Karpas-422 (cell line): ENCODE results near the gene FADS1. TPM values are rescaled to one million over a fixed set of nuclear protein-coding genes. Genes with fewer than 3 reads are reported as not detected.

ENCODE experiments used
- DNase-seq: peaks from one replicate; pipeline ENCODE4 v3.0.0-alpha.2; 2015
- H2AFZ ChIP-seq: fragments of 200-600 bp; sonication (generic); 2 replicates; pipeline ENCODE4 v1.6.1; 2014; ENCODE audit warnings: antibody characterized with exemption, low read length, mixed read lengths
- H3K27ac ChIP-seq: fragments of 200-600 bp; sonication (generic); 2 replicates; pipeline ENCODE4 v1.5.1; 2014; ENCODE audit warnings: mild to moderate bottlenecking, low read length, moderate library complexity
- H3K27me3 ChIP-seq: fragments of 200-600 bp; sonication (generic); 2 replicates; pipeline ENCODE4 v1.6.1; 2014; ENCODE audit warnings: low read length, mixed read lengths
- H3K36me3 ChIP-seq: fragments of 200-600 bp; sonication (generic); 2 replicates; pipeline ENCODE4 v1.6.1; 2014; ENCODE audit warnings: low read length, mixed read lengths; ENCODE audit not compliant: insufficient read depth
- H3K4me1 ChIP-seq: fragments of 200-600 bp; sonication (generic); 2 replicates; pipeline ENCODE4 v1.6.1; 2014; ENCODE audit warnings: mild to moderate bottlenecking, low read length, mixed read lengths
- H3K4me2 ChIP-seq: fragments of 200-600 bp; sonication (generic); 2 replicates; pipeline ENCODE4 v1.6.1; 2014; ENCODE audit warnings: low read length, low read depth, mild to moderate bottlenecking; ENCODE audit not compliant: poor library complexity, severe bottlenecking
- H3K4me3 ChIP-seq: fragments of 200-600 bp; sonication (generic); 2 replicates; pipeline ENCODE4 v1.5.1; 2014; ENCODE audit warnings: mild to moderate bottlenecking, antibody characterized with exemption, low read length, mixed read lengths
- H3K79me2 ChIP-seq: fragments of 200-600 bp; sonication (generic); 2 replicates; pipeline ENCODE4 v1.6.1; 2014; ENCODE audit warnings: mild to moderate bottlenecking, low read length, mixed read lengths
- H3K9ac ChIP-seq: fragments of 200-600 bp; sonication (generic); 2 replicates; pipeline ENCODE4 v1.6.0; 2014; ENCODE audit warnings: low read length
- H3K9me2 ChIP-seq: fragments of 200-600 bp; sonication (generic), shearing (Covaris generic); replicated peaks from 2 replicates; pipeline ENCODE4 v1.6.0; 2014; ENCODE audit warnings: mild to moderate bottlenecking, low read length, moderate library complexity; ENCODE audit not compliant: insufficient read depth
- H3K9me3 ChIP-seq: fragments of 300-700, 200-600 bp; sonication (generic); 2 replicates; pipeline ENCODE4 v1.6.1; 2014; ENCODE audit warnings: low read length, mixed read lengths
- H4K20me1 ChIP-seq: fragments of 200-600 bp; sonication (generic); 2 replicates; pipeline ENCODE4 v1.6.1; 2014; ENCODE audit warnings: mild to moderate bottlenecking, antibody characterized with exemption, low read length, low read depth; ENCODE audit not compliant: insufficient read depth
- total RNA-seq: library from RNA; depleted of rRNA; stranded (reverse); fragments of >200 nt; shearing (Covaris generic); gene quantifications from 2 replicates; pipeline ENCODE4 v1.2.3, GENCODE V29; 2014; ENCODE audit warnings: low replicate concordance

Gene FADS1
- total RNA-seq, 1 experiment from 2014 or later = 80.3 TPM

- H3K36me3 ChIP-seq = peaks cover 18% of the 10 kb centered on the region; the same call in 1 of the 2 replicates
- H3K9me2 ChIP-seq = no peaks in the 10 kb centered on the region
- no peak overlapping the region for H2AFZ ChIP-seq
- no peaks in the 10 kb centered on the region for H3K27me3 ChIP-seq
- H3K9ac ChIP-seq = no peak overlapping the region
- H3K79me2 ChIP-seq = peaks cover 25% of the 10 kb centered on the region
- peaks cover 7% of the 10 kb centered on the region for H3K4me1 ChIP-seq
- H3K4me3 ChIP-seq = no peak overlapping the region
- H3K4me2 ChIP-seq = no peak overlapping the region
- H3K9me3 ChIP-seq = no peaks in the 10 kb centered on the region
- 0 out of 2 replicates have a peak, but pooled peaks cover 4% of the 10 kb centered on the region for H4K20me1 ChIP-seq
- DNase-seq = no peak
- 0 out of 2 replicates have a peak overlapping the region, but pooled peaks have one; percentile 15 for H3K27ac ChIP-seq
Measured at GRCh38 chr11:61800331-61801281, 16.2 kb downstream of the FADS1 start.

GRCh38 chr11:61799665-61800284, 17.0 kb downstream of the FADS1 start:
- DNase-seq = no peak
- H3K36me3 ChIP-seq = peaks cover 25% of the 10 kb centered on the region
- H3K4me2 ChIP-seq = no peak overlapping the region
- no peaks in the 10 kb centered on the region for H3K9me3 ChIP-seq
- 0 out of 2 replicates have a peak, but pooled peaks cover 7% of the 10 kb centered on the region for H4K20me1 ChIP-seq
- no peak overlapping the region for H3K9ac ChIP-seq
- H3K9me2 ChIP-seq = no peaks in the 10 kb centered on the region
- H3K27ac ChIP-seq = no peak overlapping the region
- H3K4me3 ChIP-seq = no peak overlapping the region
- peaks cover 33% of the 10 kb centered on the region for H3K79me2 ChIP-seq
- H3K4me1 ChIP-seq = peaks cover 11% of the 10 kb centered on the region
- no peak overlapping the region for H2AFZ ChIP-seq
- no peaks in the 10 kb centered on the region for H3K27me3 ChIP-seq

- no peak overlapping the region for H2AFZ ChIP-seq
- H3K36me3 ChIP-seq = peaks cover 29% of the 10 kb centered on the region
- H3K9ac ChIP-seq = no peak overlapping the region
- no peak overlapping the region for H3K4me3 ChIP-seq
- peaks cover 54% of the 10 kb centered on the region for H3K79me2 ChIP-seq
- no peak overlapping the region for H3K4me2 ChIP-seq
- peak; percentile 88 for DNase-seq
- H3K27me3 ChIP-seq = no peaks in the 10 kb centered on the region
- H4K20me1 ChIP-seq = peaks cover 7% of the 10 kb centered on the region; the same call in 1 of the 2 replicates
- H3K9me3 ChIP-seq = no peaks in the 10 kb centered on the region
- peaks cover 23% of the 10 kb centered on the region for H3K4me1 ChIP-seq
- H3K27ac ChIP-seq = no peak overlapping the region
- no peaks in the 10 kb centered on the region for H3K9me2 ChIP-seq
Measured at GRCh38 chr11:61797263-61797944, 19.4 kb downstream of the FADS1 start.

- H3K27ac ChIP-seq = no peak overlapping the region
- no peak overlapping the region for H2AFZ ChIP-seq
- no peak overlapping the region for H3K4me2 ChIP-seq
- H3K79me2 ChIP-seq = peaks cover 68% of the 10 kb centered on the region
- H3K4me3 ChIP-seq = no peak overlapping the region
- no peak for DNase-seq
- H4K20me1 ChIP-seq = peaks cover 7% of the 10 kb centered on the region; the same call in 1 of the 2 replicates
- H3K9me3 ChIP-seq = no peaks in the 10 kb centered on the region
- no peaks in the 10 kb centered on the region for H3K27me3 ChIP-seq
- no peaks in the 10 kb centered on the region for H3K9me2 ChIP-seq
- H3K4me1 ChIP-seq = peaks cover 27% of the 10 kb centered on the region
- H3K36me3 ChIP-seq = peaks cover 27% of the 10 kb centered on the region
- H3K9ac ChIP-seq = no peak overlapping the region
Measured at GRCh38 chr11:61795876-61796526, 20.8 kb downstream of the FADS1 start.

- Histone ChIP-seq H3K36me3 (peaks cover 25% of the 10 kb centered on the region), H3K27ac (no peak overlapping the region), H3K4me2 (no peak overlapping the region), H3K79me2 (peaks cover 73% of the 10 kb centered on the region), H3K4me1 (peaks cover 27% of the 10 kb centered on the region), H4K20me1 (peaks cover 7% of the 10 kb centered on the region; the same call in 1 of the 2 replicates), H3K9me2 (no peaks in the 10 kb centered on the region), H3K9me3 (no peaks in the 10 kb centered on the region), H2AFZ (no peak overlapping the region), H3K4me3 (no peak overlapping the region), H3K9ac (no peak overlapping the region), H3K27me3 (no peaks in the 10 kb centered on the region)
- DNase-seq = no peak
Measured at GRCh38 chr11:61795459-61795858, 21.3 kb downstream of the FADS1 start.

GRCh38 chr11:61794579-61794978, 22.2 kb downstream of the FADS1 start:
- H3K9me2 ChIP-seq = no peaks in the 10 kb centered on the region
- peaks cover 33% of the 10 kb centered on the region for H3K36me3 ChIP-seq
- H4K20me1 ChIP-seq = peaks cover 7% of the 10 kb centered on the region; the same call in 1 of the 2 replicates
- peaks cover 77% of the 10 kb centered on the region for H3K79me2 ChIP-seq
- no peak for DNase-seq
- H3K9ac ChIP-seq = peak overlapping the region; percentile 25
- H2AFZ ChIP-seq = no peak overlapping the region
- H3K9me3 ChIP-seq = no peaks in the 10 kb centered on the region
- no peak overlapping the region for H3K4me3 ChIP-seq
- peaks cover 27% of the 10 kb centered on the region for H3K4me1 ChIP-seq
- H3K27me3 ChIP-seq = no peaks in the 10 kb centered on the region
- H3K27ac ChIP-seq = no peak overlapping the region
- H3K4me2 ChIP-seq = peak overlapping the region; percentile 98

GRCh38 chr11:61793829-61794204, 23.0 kb downstream of the FADS1 start:
- Histone ChIP-seq H3K36me3 (peaks cover 33% of the 10 kb centered on the region), H3K27me3 (no peaks in the 10 kb centered on the region), H3K4me1 (peaks cover 27% of the 10 kb centered on the region), H3K4me2 (peak overlapping the region; percentile 98), H2AFZ (no peak overlapping the region), H3K9me2 (no peaks in the 10 kb centered on the region), H4K20me1 (peaks cover 7% of the 10 kb centered on the region; the same call in 1 of the 2 replicates), H3K27ac (peak overlapping the region; percentile 80), H3K9ac (peak overlapping the region; percentile 94), H3K4me3 (peak overlapping the region; percentile 90), H3K9me3 (no peaks in the 10 kb centered on the region), H3K79me2 (peaks cover 77% of the 10 kb centered on the region)
- no peak for DNase-seq
